GM12878 (cell line): Measurements from ENCODE around the gene TNS4. TPM values are rescaled to one million over a fixed set of nuclear protein-coding genes. Genes with fewer than 3 reads are reported as not detected.

Experiments used
- ATAC-seq: fragments of 200-7000 bp; cut with Tn5 transposase; 3 replicates; pipeline ENCODE4 v1.9.1; 2020; ENCODE audit warnings: mild to moderate bottlenecking, moderate library complexity
- BruUV-seq: library from RNA; stranded (reverse); fragments of 400-500 nt; replicated peaks from 2 replicates; lab custom pipeline; 2021; lab: Mats Ljungman, UMichigan
- CTCF ChIA-PET: fragments of 300-600 bp; sonication (Branson Sonifier 250); formaldehyde crosslinking; extraction: SDS; loops from one replicate; lab custom pipeline; 2021; ENCODE audit warnings: inconsistent platforms; lab: Yijun Ruan, JAX
- POLR2A ChIA-PET: fragments of 350-600 bp; formaldehyde crosslinking; extraction: SDS; loops from one replicate; lab custom pipeline; 2021; ENCODE audit warnings: inconsistent platforms; lab: Charles Lee
- RAD21 ChIA-PET: fragments of 300-600 bp; sonication (Branson Sonifier 250); formaldehyde crosslinking; loops from one replicate; lab custom pipeline; 2023; ENCODE audit warnings: antibody characterized with exemption; ENCODE audit not compliant: unreplicated experiment; lab: Charles Lee
- SMC1A ChIA-PET: fragments of 300-600 bp; sonication (Branson Sonifier 250); formaldehyde crosslinking; loops from one replicate; lab custom pipeline; 2023; ENCODE audit not compliant: unreplicated experiment, uncharacterized antibody; lab: Charles Lee
- DNase-seq: peaks from one replicate; pipeline ENCODE4 v3.0.0-alpha.2; 2011; ENCODE audit warnings: low read depth, low spot score
- FAIRE-seq: peaks from 3 replicates; lab custom pipeline; 2011; peaks lifted over from hg19 to GRCh38; lab: Jason Lieb, UNC
- H2AFZ ChIP-seq: 2 replicates; pipeline ENCODE4 v1.6.0; 2011; ENCODE audit warnings: low read depth, low read length, control low read depth; ENCODE audit not compliant: control insufficient read depth
- H3K27ac ChIP-seq: 2 replicates; pipeline ENCODE4 v1.5.1; 2011; ENCODE audit warnings: control low read depth; ENCODE audit not compliant: control insufficient read depth, insufficient read depth
- H3K27me3 ChIP-seq, 2 experiments: replicated peaks in 1 of 2; 2 replicates each; pipeline versions ENCODE4 v1.6.0 to v1.6.1; 2011; ENCODE audit warnings: low read length in 1 of 2; ENCODE audit not compliant: control insufficient read depth in 2 of 2, insufficient read depth in 2 of 2
- H3K36me3 ChIP-seq, 2 experiments: 2 replicates each; pipeline ENCODE4 v1.5.1; 2011; ENCODE audit warnings: low read length in 1 of 2; ENCODE audit not compliant: control insufficient read depth in 2 of 2, insufficient read depth in 2 of 2
- H3K4me1 ChIP-seq: 2 replicates; pipeline ENCODE4 v1.6.1; 2011; ENCODE audit warnings: mild to moderate bottlenecking, low read length, moderate library complexity, mixed read lengths; ENCODE audit not compliant: control insufficient read depth, insufficient read depth
- H3K4me2 ChIP-seq: 2 replicates; pipeline ENCODE4 v1.6.0; 2011; ENCODE audit warnings: control low read depth; ENCODE audit not compliant: control insufficient read depth, insufficient read depth
- H3K4me3 ChIP-seq: fragments of 200-600 bp; sonication (generic); 2 replicates; pipeline ENCODE4 v1.5.1; 2016
- H3K79me2 ChIP-seq: 2 replicates; pipeline ENCODE4 v1.6.0; 2011; ENCODE audit warnings: low read length; ENCODE audit not compliant: control insufficient read depth, insufficient read depth
- H3K9ac ChIP-seq: 2 replicates; pipeline ENCODE4 v1.8.0; 2011; ENCODE audit warnings: low read length, control low read depth, mixed read lengths; ENCODE audit not compliant: control insufficient read depth, insufficient read depth
- H3K9me3 ChIP-seq: replicated peaks from 3 replicates; pipeline ENCODE4 v1.5.1; 2011; ENCODE audit warnings: mild to moderate bottlenecking, low read length; ENCODE audit not compliant: control insufficient read depth, insufficient read depth
- H4K20me1 ChIP-seq: 2 replicates; pipeline ENCODE4 v1.6.0; 2011; ENCODE audit not compliant: control insufficient read depth, insufficient read depth
- BACH1 ChIP-seq: fragments of 450-650 bp; IDR thresholded peaks from 2 replicates; pipeline ENCODE4 v1.6.1; 2017; ENCODE audit warnings: mild to moderate bottlenecking, borderline replicate concordance
- BMI1 ChIP-seq: fragments of 450-650 bp; IDR thresholded peaks from 2 replicates; pipeline ENCODE4 v1.6.1; 2016; ENCODE audit warnings: mild to moderate bottlenecking, moderate library complexity, borderline replicate concordance
- DPF2 ChIP-seq: fragments of 450-650 bp; IDR thresholded peaks from 2 replicates; pipeline ENCODE4 v1.6.1; 2017; ENCODE audit warnings: mild to moderate bottlenecking
- FOS ChIP-seq: IDR thresholded peaks from 3 replicates; pipeline ENCODE4 v1.6.1; 2011; ENCODE audit warnings: borderline replicate concordance; ENCODE audit not compliant: insufficient read length; ENCODE audit errors: extremely low read depth
- GATAD2B ChIP-seq: fragments of 450-650 bp; conservative IDR thresholded peaks from 2 replicates; pipeline ENCODE4 v1.6.1; 2017; ENCODE audit warnings: low read depth, mild to moderate bottlenecking, moderate library complexity
- IRF4 ChIP-seq: IDR thresholded peaks from 2 replicates; pipeline ENCODE4 v1.6.1; 2011; ENCODE audit warnings: low read depth, low read length
- MEF2A ChIP-seq: IDR thresholded peaks from 2 replicates; pipeline ENCODE4 v1.6.1; 2011; ENCODE audit warnings: low read depth, mild to moderate bottlenecking, low read length, moderate library complexity; ENCODE audit not compliant: insufficient read depth
- MTA3 ChIP-seq: IDR thresholded peaks from 2 replicates; pipeline ENCODE4 v1.6.1; 2012; ENCODE audit warnings: low read length, inconsistent platforms, borderline replicate concordance
- MYC ChIP-seq: IDR thresholded peaks from 2 replicates; pipeline ENCODE4 v1.6.1; 2011; ENCODE audit warnings: mild to moderate bottlenecking, low read length, moderate library complexity, inconsistent platforms; ENCODE audit not compliant: insufficient read depth, insufficient replicate concordance, insufficient read length, severe bottlenecking
- NBN ChIP-seq: fragments of 450-650 bp; IDR thresholded peaks from 2 replicates; pipeline ENCODE4 v1.6.1; 2016
- NRF1 ChIP-seq: conservative IDR thresholded peaks from 2 replicates; pipeline ENCODE4 v1.6.1; 2011; ENCODE audit warnings: mild to moderate bottlenecking, low read depth, low read length, improper control_type of control experiment
- PKNOX1 ChIP-seq: fragments of 450-650 bp; IDR thresholded peaks from 2 replicates; pipeline ENCODE4 v1.6.1; 2016; ENCODE audit warnings: mild to moderate bottlenecking
- STAT1 ChIP-seq: fragments of 450-650 bp; conservative IDR thresholded peaks from 2 replicates; pipeline ENCODE4 v1.6.1; 2014; ENCODE audit warnings: antibody characterized with exemption, mild to moderate bottlenecking
- SUPT20H ChIP-seq: IDR thresholded peaks from 2 replicates; pipeline ENCODE4 v1.6.1; 2011; ENCODE audit warnings: low read depth, mild to moderate bottlenecking, low read length, moderate library complexity, borderline replicate concordance; ENCODE audit not compliant: control insufficient read depth
- USF1 ChIP-seq: IDR thresholded peaks from 2 replicates; pipeline ENCODE4 v1.6.1; 2011; ENCODE audit warnings: borderline replicate concordance, low read depth, mild to moderate bottlenecking, moderate library complexity, mixed read lengths, low read length; ENCODE audit not compliant: insufficient read depth; ENCODE audit errors: extremely low read length
- WGBS: methylation state at CpG from one replicate; pipeline ENCODE4 v1.1.6; 2016; ENCODE audit warnings: low lambda C conversion rate; ENCODE audit not compliant: insufficient replicate concordance, insufficient coverage; ENCODE audit errors: missing lambda C conversion rate; 5-methylcytosine and 5-hydroxymethylcytosine counted together
- in situ Hi-C: fragments of 300-500 bp; cut with MboI; formaldehyde crosslinking; loops from 9 replicates; pipeline ENCODE4 v1.14.3; 2018; ENCODE audit warnings: mixed read lengths
- intact Hi-C: fragments of 100-400 bp; cut with micrococcal nuclease; formaldehyde crosslinking; loops from one replicate; pipeline ENCODE4 v1.14.2; 2022; ENCODE audit not compliant: unreplicated experiment
- polyA plus RNA-seq, 11 experiments: library from polyadenylated mRNA; depleted of rRNA in 4 of 11; unstranded in 6 of 11; stranded (reverse) in 5 of 11; fragments of >200 nt; fragmentation: Nextera tagmentation in 4 of 11; fragmentation: Illumina TruSeq in 1 of 11; extraction: Ambion mirVana in 4 of 11; extraction: Trizol in 1 of 11; gene quantifications; 1 replicate in 1 of 11; 2 replicates in 10 of 11; pipeline versions ENCODE4 v1.2.1 to v1.2.3, GENCODE V29; 2011 to 2016; ENCODE audit warnings: inconsistent platforms in 2 of 11, missing spikeins in 2 of 11, low read depth in 1 of 11
- total RNA-seq, 4 experiments: library from RNA; depleted of rRNA in 3 of 4; stranded (reverse); fragments of >200 nt in 3 of 4; fragmentation: Illumina TruSeq in 1 of 4; extraction: Trizol in 1 of 4; gene quantifications; 2 replicates each; pipeline versions ENCODE4 v1.2.1 to v1.2.3, GENCODE V29; 2013 to 2021

Gene TNS4
- total and polyA plus RNA-seq, 10 of the 15 experiments (the other 5 are each of a cell fraction or from before 2014, with no cell fraction given), result 0.10 to 0.90 (median 0.68) TPM; not detected in 2

GRCh38 chr17:40463122-40463550 lies 38.3 kb downstream of the TNS4 start:
- ChIA-PET RAD21 (interaction anchor here (0.7 kb wide), 1 partner anchor 12 kb away, joined by 4 read pairs; no protein-coding TSS in a partner anchor), SMC1A (interaction anchor here (0.7 to 1.2 kb wide), 2 partner anchors 45 to 823 kb away, joined by 3 read pairs; partner anchors contain the start of gene TOP2A), CTCF (no interaction called here), POLR2A (no interaction called here)
- no peak for TF ChIP-seq FOS
- TF ChIP-seq MEF2A, result no peak
- Histone ChIP-seq H3K27me3 (no peaks in the 10 kb centered on the region; a peak in 1 of 4 replicates), H3K4me3 (no peak overlapping the region), H3K27ac (no peak overlapping the region), H4K20me1 (no peaks in the 10 kb centered on the region), H3K79me2 (no peaks in the 10 kb centered on the region), H3K36me3 (no peaks in the 10 kb centered on the region), H3K4me2 (no peak overlapping the region), H3K9me3 (no peaks in the 10 kb centered on the region), H2AFZ (no peak overlapping the region), H3K9ac (no peak overlapping the region), H3K4me1 (no peaks in the 10 kb centered on the region)
- DNase-seq (no peak), FAIRE-seq (no peak), ATAC-seq (no peak)
- WGBS, result 47% methylated on average over 11 of the region's 11 CpGs
- intact Hi-C loops, result no loop called here
- no TSS peak for BruUV-seq
- in situ Hi-C loops, result no loop called here

GRCh38 chr17:40462343-40463121 lies 38.9 kb downstream of the TNS4 start:
- ChIA-PET SMC1A (interaction anchor here (0.7 to 1.2 kb wide), 2 partner anchors 44 to 824 kb away, joined by 3 read pairs; partner anchors contain the start of gene TOP2A), CTCF (no interaction called here), RAD21 (no interaction called here), POLR2A (no interaction called here)
- Histone ChIP-seq H3K79me2 (no peaks in the 10 kb centered on the region), H3K9me3 (no peaks in the 10 kb centered on the region), H2AFZ (no peak overlapping the region), H3K36me3 (no peaks in the 10 kb centered on the region), H3K4me3 (no peak overlapping the region), H3K27me3 (no peaks in the 10 kb centered on the region; a peak in 1 of 4 replicates), H3K27ac (no peak overlapping the region), H4K20me1 (no peaks in the 10 kb centered on the region), H3K4me1 (no peaks in the 10 kb centered on the region), H3K9ac (no peak overlapping the region), H3K4me2 (no peak overlapping the region)
- intact Hi-C loops (no loop called here), in situ Hi-C loops (no loop called here)
- FAIRE-seq (no peak), ATAC-seq (no peak), DNase-seq (no peak)
- no TSS peak for BruUV-seq
- 39% methylated on average over 9 of the region's 9 CpGs for WGBS
- TF ChIP-seq MTA3, result no peak
- no peak for TF ChIP-seq STAT1
- TF ChIP-seq GATAD2B, result no peak
- TF ChIP-seq IRF4, result no peak
- no peak for TF ChIP-seq BMI1
- no peak for TF ChIP-seq NRF1
- no peak for TF ChIP-seq DPF2
- TF ChIP-seq USF1, result no peak
- no peak for TF ChIP-seq PKNOX1
- TF ChIP-seq MYC, result no peak
- no peak for TF ChIP-seq SUPT20H
- no peak for TF ChIP-seq NBN
- TF ChIP-seq BACH1, result no peak
